K562 (cell line): ENCODE data around the gene CLCN1. TPM values are rescaled to one million over a fixed set of nuclear protein-coding genes. Genes with fewer than 3 reads are reported as not detected.

Experiments used
- ATAC-seq: fragments of 200-7000 bp; cut with Tn5 transposase; 3 replicates; pipeline ENCODE4 v1.9.1; 2020; ENCODE audit warnings: moderate library complexity
- BruUV-seq: library from RNA; stranded (reverse); fragments of 400-500 nt; replicated peaks from 2 replicates; lab custom pipeline; 2021; lab: Mats Ljungman, UMichigan
- CTCF ChIA-PET: fragments of 300-600 bp; formaldehyde crosslinking; extraction: SDS; loops from one replicate; lab custom pipeline; 2021; ENCODE audit warnings: low intra/inter-chr PET ratio; lab: Yijun Ruan, JAX
- POLR2A ChIA-PET: fragments of 300-600, 350-650 bp; sonication (Branson Sonifier 250); formaldehyde crosslinking; extraction: SDS; loops from one replicate; lab custom pipeline; 2021; ENCODE audit warnings: antibody characterized with exemption, inconsistent platforms; lab: Yijun Ruan, JAX
- DNase-seq, 4 experiments: peaks; one replicate each; pipeline versions ENCODE4 v3.0.0 to v3.0.0-alpha.2; 2011 to 2018; ENCODE audit warnings: low spot score in 3 of 4, mixed read lengths in 3 of 4; ENCODE audit errors: extremely low read depth in 1 of 4
- FAIRE-seq: peaks from 2 replicates; lab custom pipeline; 2011; peaks lifted over from hg19 to GRCh38; lab: Jason Lieb, UNC
- H2AFZ ChIP-seq: 2 replicates; pipeline ENCODE4 v1.6.0; 2011; ENCODE audit warnings: low read depth, low read length, control low read depth, inconsistent platforms
- H3K27ac ChIP-seq: fragments of 200-600 bp; 3 replicates; pipeline ENCODE4 v1.8.0; 2011; ENCODE audit warnings: low read depth, mild to moderate bottlenecking, control low read depth, inconsistent platforms, low read length, moderate library complexity, mixed read lengths; ENCODE audit errors: extremely low read depth
- H3K27me3 ChIP-seq, 2 experiments: fragments of 300-600 bp in 1 of 2; 2 replicates in 1 of 2; 3 replicates in 1 of 2; pipeline versions ENCODE4 v1.6.0 to v1.8.0; 2011; ENCODE audit warnings: inconsistent platforms in 2 of 2, low read length in 2 of 2, mild to moderate bottlenecking in 1 of 2, mixed read lengths in 1 of 2, moderate library complexity in 1 of 2; ENCODE audit not compliant: control insufficient read depth in 2 of 2, insufficient read depth in 2 of 2
- H3K36me3 ChIP-seq: fragments of 300-600 bp; 3 replicates; pipeline ENCODE4 v1.8.0; 2011; ENCODE audit warnings: mild to moderate bottlenecking, low read length, inconsistent platforms; ENCODE audit not compliant: control insufficient read depth, insufficient read depth
- H3K4me1 ChIP-seq, 2 experiments: fragments of 200-600 bp in 1 of 2; replicated peaks in 1 of 2; 2 replicates in 1 of 2; 3 replicates in 1 of 2; pipeline versions ENCODE4 v1.5.1 to v1.8.0; 2011; ENCODE audit warnings: inconsistent platforms in 2 of 2, low read length in 2 of 2, mild to moderate bottlenecking in 1 of 2, mixed read lengths in 1 of 2, moderate library complexity in 1 of 2; ENCODE audit not compliant: control insufficient read depth in 2 of 2, insufficient read depth in 2 of 2
- H3K4me2 ChIP-seq: 2 replicates; pipeline ENCODE4 v1.6.1; 2011; ENCODE audit warnings: low read length, control low read depth, inconsistent platforms, mixed read lengths; ENCODE audit not compliant: insufficient read depth
- H3K4me3 ChIP-seq: fragments of 200-600 bp; sonication (generic), shearing (Covaris generic); 2 replicates; pipeline ENCODE4 v1.5.1; 2016; ENCODE audit warnings: control low read depth, inconsistent platforms
- H3K79me2 ChIP-seq: fragments of 200-600 bp; 3 replicates; pipeline ENCODE4 v1.8.0; 2011; ENCODE audit warnings: low read length, inconsistent platforms; ENCODE audit not compliant: control insufficient read depth, insufficient read depth
- H3K9ac ChIP-seq, 2 experiments: 2 replicates each; pipeline versions ENCODE4 v1.6.0 to v1.6.1; 2011; ENCODE audit warnings: low read depth in 2 of 2, low read length in 2 of 2, control low read depth in 1 of 2, inconsistent platforms in 1 of 2, mild to moderate bottlenecking in 1 of 2, mixed read lengths in 1 of 2; ENCODE audit not compliant: insufficient read depth in 1 of 2
- H3K9me1 ChIP-seq: one replicate; pipeline ENCODE4 v1.6.0; 2011; ENCODE audit warnings: inconsistent platforms, mild to moderate bottlenecking, low read length, moderate library complexity; ENCODE audit not compliant: control insufficient read depth, insufficient read depth
- H3K9me3 ChIP-seq: replicated peaks from 2 replicates; pipeline ENCODE4 v1.5.1; 2011; ENCODE audit warnings: low read depth, low read length, inconsistent platforms; ENCODE audit not compliant: control insufficient read depth, insufficient read depth
- H4K20me1 ChIP-seq: replicated peaks from 2 replicates; pipeline ENCODE4 v1.6.1; 2011; ENCODE audit warnings: low read length, inconsistent platforms, mixed read lengths; ENCODE audit not compliant: control insufficient read depth, insufficient read depth
- POLR2A ChIP-seq: fragments of 450-650 bp; conservative IDR thresholded peaks from 2 replicates; pipeline ENCODE4 v1.6.1; 2016
- whole genome bisulfite sequencing: fragments of 100-300 bp; shearing (Covaris generic); methylation state at CpG from one replicate; pipeline ENCODE4 v1.1.6; 2016; ENCODE audit warnings: low coverage, mixed read lengths; ENCODE audit not compliant: insufficient coverage; ENCODE audit errors: missing lambda C conversion rate; 5-methylcytosine and 5-hydroxymethylcytosine counted together
- in situ Hi-C: fragments of 300-500 bp; cut with MboI; formaldehyde crosslinking; loops from 4 replicates; pipeline ENCODE4 v1.15.0; 2018; ENCODE audit warnings: inconsistent platforms, mixed read lengths
- intact Hi-C: fragments of 100-400 bp; cut with micrococcal nuclease; formaldehyde crosslinking; loops from 2 replicates; pipeline ENCODE4 v1.14.2; 2022
- polyA plus RNA-seq, 8 experiments: library from polyadenylated mRNA; depleted of rRNA in 4 of 8; stranded (reverse) in 5 of 8; unstranded in 3 of 8; fragments of >200 nt; fragmentation: Nextera tagmentation in 2 of 8; fragmentation: Illumina TruSeq in 1 of 8; extraction: Ambion mirVana in 2 of 8; extraction: Trizol in 1 of 8; gene quantifications; 2 replicates each; pipeline versions ENCODE4 v1.2.1 to v1.2.3, GENCODE V29; 2011 to 2014; ENCODE audit warnings: inconsistent platforms in 1 of 8, missing spikeins in 1 of 8
- total RNA-seq, 7 experiments: library from RNA; depleted of rRNA in 6 of 7; stranded (reverse); fragments of >200 nt in 6 of 7; fragmentation: Illumina TruSeq in 2 of 7; extraction: Trizol in 2 of 7; gene quantifications; 2 replicates each; pipeline versions ENCODE4 v1.2.1 to v1.2.3, GENCODE V29; 2011 to 2021; ENCODE audit warnings: low replicate concordance in 1 of 7
- TF ChIP-seq, protein P1 (sequence below), 3 experiments: IDR thresholded peaks in 2 of 3; conservative IDR thresholded peaks in 1 of 3; 2 replicates each; pipeline ENCODE4 v1.5.1; 2011 to 2012; ENCODE audit warnings: low read length in 3 of 3, mild to moderate bottlenecking in 3 of 3, control low read depth in 2 of 3, improper control_type of control experiment in 1 of 3, inconsistent platforms in 1 of 3, low read depth in 1 of 3, mixed read lengths in 1 of 3, moderate library complexity in 1 of 3; ENCODE audit not compliant: insufficient read depth in 2 of 3

The CLCN1 gene
- total and polyA plus RNA-seq, 9 of the 15 experiments (the other 6 are each of a cell fraction or from before 2014, with no cell fraction given): 0.01 to 0.11 (median 0.04) TPM; not detected in 4

DNA sequence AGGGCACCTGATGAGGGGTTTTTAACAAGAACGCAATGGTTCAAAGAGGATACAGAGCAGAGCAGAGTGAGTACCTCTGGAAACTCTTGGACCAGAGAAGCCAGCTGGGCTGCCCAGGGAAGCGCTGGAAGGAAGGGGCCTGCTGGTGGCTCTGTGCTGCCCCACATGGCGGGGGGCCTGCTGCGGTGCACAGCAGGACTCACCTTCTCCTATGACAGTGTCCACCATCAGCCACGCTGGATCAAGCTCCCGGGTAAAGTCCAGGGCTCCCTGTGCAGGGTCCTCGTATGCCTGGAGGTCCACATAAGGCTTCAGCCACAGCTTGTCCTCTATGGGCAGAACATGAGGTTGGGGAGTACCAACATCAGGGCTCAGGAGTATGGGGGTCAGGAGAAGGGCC is 80.3 kb downstream of the CLCN1 start:
- in situ Hi-C loops: no loop called here
- Histone ChIP-seq H4K20me1 (peaks cover 25% of the 10 kb centered on the region), H3K27me3 (peaks cover 40 to 74% of the 10 kb centered on the region in 2 experiments; a peak in 4 of 5 replicates), H3K9me1 (peaks cover 3% of the 10 kb centered on the region), H3K79me2 (no peaks in the 10 kb centered on the region), H3K9ac (no peak overlapping the region), H3K4me2 (no peak overlapping the region), H3K9me3 (no peaks in the 10 kb centered on the region), H3K4me3 (no peak overlapping the region), H3K27ac (no peak overlapping the region), H2AFZ (no peak overlapping the region), H3K36me3 (peaks cover 7% of the 10 kb centered on the region; the same call in 1 of the 3 replicates), H3K4me1 (peaks cover 0 to 17% of the 10 kb centered on the region in 2 experiments; a peak in 2 of 5 replicates)
- intact Hi-C loops: no loop called here
- TF ChIP-seq, protein P1, sequence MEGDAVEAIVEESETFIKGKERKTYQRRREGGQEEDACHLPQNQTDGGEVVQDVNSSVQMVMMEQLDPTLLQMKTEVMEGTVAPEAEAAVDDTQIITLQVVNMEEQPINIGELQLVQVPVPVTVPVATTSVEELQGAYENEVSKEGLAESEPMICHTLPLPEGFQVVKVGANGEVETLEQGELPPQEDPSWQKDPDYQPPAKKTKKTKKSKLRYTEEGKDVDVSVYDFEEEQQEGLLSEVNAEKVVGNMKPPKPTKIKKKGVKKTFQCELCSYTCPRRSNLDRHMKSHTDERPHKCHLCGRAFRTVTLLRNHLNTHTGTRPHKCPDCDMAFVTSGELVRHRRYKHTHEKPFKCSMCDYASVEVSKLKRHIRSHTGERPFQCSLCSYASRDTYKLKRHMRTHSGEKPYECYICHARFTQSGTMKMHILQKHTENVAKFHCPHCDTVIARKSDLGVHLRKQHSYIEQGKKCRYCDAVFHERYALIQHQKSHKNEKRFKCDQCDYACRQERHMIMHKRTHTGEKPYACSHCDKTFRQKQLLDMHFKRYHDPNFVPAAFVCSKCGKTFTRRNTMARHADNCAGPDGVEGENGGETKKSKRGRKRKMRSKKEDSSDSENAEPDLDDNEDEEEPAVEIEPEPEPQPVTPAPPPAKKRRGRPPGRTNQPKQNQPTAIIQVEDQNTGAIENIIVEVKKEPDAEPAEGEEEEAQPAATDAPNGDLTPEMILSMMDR (IDR thresholded peaks at IDR 0.05 in 2 of 3, conservative IDR thresholded peaks at IDR 0.05 in 1 of 3; ENCODE audit: insufficient read depth in 2 of 3, low read depth in 1 of 3, low read length in 3 of 3): 0 out of 6 replicates have a peak, but pooled peaks of 2 of the 3 experiments have one; percentile 3 to 11
- no peak for TF ChIP-seq POLR2A
- FAIRE-seq (no peak), ATAC-seq (peak; percentile 21), DNase-seq (no peak)
- BruUV-seq: no TSS peak
- ChIA-PET POLR2A (interaction anchor here (0.8 to 9.7 kb wide), 6 partner anchors 8 to 12 kb away, joined by 3 to 131 read pairs (median 4); partner anchors contain the start of gene EPHA1), CTCF (interaction anchor here (1.4 kb wide), 1 partner anchor 341 kb away, joined by 4 read pairs; no protein-coding TSS in a partner anchor)
- WGBS: 24% methylated on average over 7 of the region's 7 CpGs
